ENCODE results near the gene IL18. TPM values are rescaled to one million over a fixed set of nuclear protein-coding genes. Genes with fewer than 3 reads are reported as not detected.

IL18 gene
- total RNA-seq, 2 experiments from 2014 or later = not detected

DNA sequence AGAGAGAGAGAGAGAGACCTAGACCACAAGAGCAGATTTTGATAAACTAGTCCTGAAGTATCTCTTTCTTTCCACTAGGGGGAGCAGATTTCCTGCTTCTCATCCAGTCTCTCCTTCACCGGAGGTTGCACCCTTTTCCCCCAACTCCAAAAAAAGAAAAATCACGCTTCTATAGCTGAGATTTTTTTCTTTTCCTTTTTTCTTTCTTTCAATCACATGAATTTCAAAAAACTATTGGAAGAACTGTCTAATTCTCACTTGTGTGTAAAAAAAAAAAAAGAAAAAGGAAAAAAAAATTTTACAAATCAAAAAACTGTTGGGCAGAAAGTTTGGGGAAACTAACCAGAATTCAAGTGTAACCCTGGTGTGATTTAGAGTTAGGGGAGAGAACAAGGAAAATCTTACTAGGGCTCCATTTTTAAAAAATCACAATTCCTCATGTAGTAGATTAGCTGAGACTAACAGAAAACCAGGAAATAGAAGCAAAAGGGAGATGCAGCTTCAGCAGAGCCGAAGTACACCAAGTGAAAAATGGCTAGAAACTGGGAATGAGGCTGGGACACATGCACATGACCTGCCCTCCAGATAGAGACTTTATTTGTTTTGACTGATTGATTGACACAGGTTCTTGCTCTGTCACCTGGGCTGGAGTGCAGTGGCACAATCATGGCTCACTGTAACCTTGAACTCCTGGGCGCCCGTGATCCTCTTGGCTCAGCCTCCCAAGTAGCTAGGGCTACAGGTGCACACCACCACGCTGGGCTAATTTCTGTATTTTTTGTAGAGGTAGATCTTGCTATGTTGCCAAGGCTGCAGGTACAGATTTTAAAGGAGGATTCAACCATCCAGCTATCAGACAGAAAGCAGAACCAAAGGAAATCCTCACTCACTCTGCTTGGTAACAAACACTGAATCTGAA, 50.1 kb downstream of the IL18 start:
- peak; percentile 67 for DNase-seq (ENCODE audit: low spot score)
- TF ChIP-seq CTCF (conservative IDR thresholded peaks at IDR 0.05; ENCODE audit: low read length) = peak; percentile 84
- no peak for TF ChIP-seq EZH2phosphoT487 (IDR thresholded peaks at IDR 0.05; ENCODE audit: borderline replicate concordance, low read depth, low read length)

GRCh38 chr11:112106070-112106469, 57.8 kb downstream of the IL18 start:
- ChIA-PET CTCF (ENCODE audit: unreplicated experiment) (no interaction called here), POLR2A (interaction anchor here (0.6 kb wide), 1 partner anchor 64 kb away, joined by 4 read pairs; no protein-coding TSS in a partner anchor)
- Histone ChIP-seq H3K9me2 (ENCODE audit: insufficient read depth, low read length) (no peaks in the 10 kb centered on the region), H3K4me3 (ENCODE audit: low read depth, low read length, poor library complexity, severe bottlenecking) (no peak overlapping the region), H3K9me3 (ENCODE audit: low read length) (0 out of 2 replicates have a peak, but pooled peaks cover 7% of the 10 kb centered on the region), H3K4me1 (ENCODE audit: insufficient read depth, low read length, poor library complexity, severe bottlenecking) (no peaks in the 10 kb centered on the region), H4K20me1 (ENCODE audit: insufficient read depth, low read length) (no peaks in the 10 kb centered on the region), H3K79me2 (ENCODE audit: insufficient read depth, low read depth, low read length) (no peaks in the 10 kb centered on the region), H3K27ac (ENCODE audit: low read depth, low read length, poor library complexity, severe bottlenecking) (no peak overlapping the region), H2AFZ (ENCODE audit: low read length) (no peak overlapping the region), H3K4me2 (ENCODE audit: low read length) (no peak overlapping the region), H3K36me3 (ENCODE audit: insufficient read depth, low read length) (no peaks in the 10 kb centered on the region)
- TF ChIP-seq CTCF (conservative IDR thresholded peaks at IDR 0.05; ENCODE audit: low read length) (no peak), EZH2phosphoT487 (IDR thresholded peaks at IDR 0.05; ENCODE audit: borderline replicate concordance, low read depth, low read length) (no peak)
- DNase-seq (ENCODE audit: low spot score) = no peak
- intact Hi-C loops (cut with micrococcal nuclease; ENCODE audit: unreplicated experiment) = no loop called here
- BruUV-seq (replicated peaks) = no TSS peak

More for the DNA sequence above, 50.1 kb downstream of the IL18 start:
- ChIA-PET CTCF (ENCODE audit: unreplicated experiment) (interaction anchor here (0.5 to 1.8 kb wide), 3 partner anchors 8 to 167 kb away, joined by 3 to 5 read pairs (median 5); no protein-coding TSS in a partner anchor), POLR2A (interaction anchor here (0.6 to 1.4 kb wide), 5 partner anchors 13 to 181 kb away, joined by 3 to 4 read pairs (median 3); no protein-coding TSS in a partner anchor)
- no peak overlapping the region for H3K27ac ChIP-seq (ENCODE audit: low read depth, low read length, poor library complexity, severe bottlenecking)
- intact Hi-C loops (cut with micrococcal nuclease; ENCODE audit: unreplicated experiment) = loop anchor here (2.0 kb wide), 1 partner anchor 167 kb away; no protein-coding TSS in a partner anchor
- H3K4me1 ChIP-seq (ENCODE audit: insufficient read depth, low read length, poor library complexity, severe bottlenecking) = no peaks in the 10 kb centered on the region
- H3K36me3 ChIP-seq (ENCODE audit: insufficient read depth, low read length) = no peaks in the 10 kb centered on the region
- BruUV-seq (replicated peaks) = no TSS peak
- H3K4me2 ChIP-seq (ENCODE audit: low read length) = no peak overlapping the region
- no peaks in the 10 kb centered on the region for H4K20me1 ChIP-seq (ENCODE audit: insufficient read depth, low read length)
- H3K79me2 ChIP-seq (ENCODE audit: insufficient read depth, low read depth, low read length) = no peaks in the 10 kb centered on the region
- H3K4me3 ChIP-seq (ENCODE audit: low read depth, low read length, poor library complexity, severe bottlenecking) = no peak overlapping the region
- peak overlapping the region; percentile 7; the same call in 1 of the 2 replicates for H2AFZ ChIP-seq (ENCODE audit: low read length)
- no peaks in the 10 kb centered on the region for H3K9me2 ChIP-seq (ENCODE audit: insufficient read depth, low read length)
- H3K9me3 ChIP-seq (ENCODE audit: low read length) = 0 out of 2 replicates have a peak, but pooled peaks cover 7% of the 10 kb centered on the region

Measured in OCI-LY7 (cell line).